ENCODE results near the gene GPR158. TPM values are rescaled to one million over a fixed set of nuclear protein-coding genes. Genes with fewer than 3 reads are reported as not detected.

Gene GPR158
- total and polyA plus RNA-seq, 9 of the 15 experiments (the other 6 are each of a cell fraction or from before 2014, with no cell fraction given): 4.0 to 7.6 (median 5.0) TPM

GRCh38 chr10:25294032-25294926 lies 119.5 kb downstream of the GPR158 start (continued):
- no peak for TF ChIP-seq ZBTB40 (IDR thresholded peaks at IDR 0.05)
- TF ChIP-seq ZBTB40 (CRISPR knock-in tag; IDR thresholded peaks at IDR 0.05): no peak
- TF ChIP-seq NCOR1 (IDR thresholded peaks at IDR 0.05): no peak
- TF ChIP-seq HNRNPK (IDR thresholded peaks at IDR 0.05; ENCODE audit: low read depth, low read length, poor library complexity, severe bottlenecking): no peak
